ENCODE measurements around the gene NEK11.

Gene NEK11

GRCh38 chr3:131042271-131042985, 15.8 kb downstream of the NEK11 start:
- DNase-seq: peak; percentile 5

- no peak for DNase-seq
These were observed 20.9 kb downstream of the NEK11 start for GRCh38 chr3:131047582-131047981.

DNA sequence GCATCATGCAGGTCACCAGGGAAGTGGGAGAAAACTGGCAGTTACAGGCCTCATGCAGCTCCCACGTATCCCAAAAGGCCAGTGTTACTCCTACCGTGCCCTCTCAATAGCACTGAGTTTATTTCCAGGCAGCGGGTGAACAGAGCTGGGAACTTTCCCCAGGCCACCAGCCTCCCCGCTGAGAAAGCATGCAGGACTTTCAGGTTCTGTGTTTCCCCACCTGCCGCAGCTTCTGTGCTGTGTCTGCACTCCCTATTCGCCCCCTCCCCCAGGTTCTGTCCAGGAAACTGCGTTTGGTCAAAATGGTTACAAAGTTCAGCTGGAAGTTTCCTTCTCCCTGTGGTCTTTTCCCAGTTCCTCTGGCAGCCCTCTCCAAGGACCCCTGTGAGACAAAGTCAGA, 21.4 kb downstream of the NEK11 start:
- DNase-seq: no peak

DNA sequence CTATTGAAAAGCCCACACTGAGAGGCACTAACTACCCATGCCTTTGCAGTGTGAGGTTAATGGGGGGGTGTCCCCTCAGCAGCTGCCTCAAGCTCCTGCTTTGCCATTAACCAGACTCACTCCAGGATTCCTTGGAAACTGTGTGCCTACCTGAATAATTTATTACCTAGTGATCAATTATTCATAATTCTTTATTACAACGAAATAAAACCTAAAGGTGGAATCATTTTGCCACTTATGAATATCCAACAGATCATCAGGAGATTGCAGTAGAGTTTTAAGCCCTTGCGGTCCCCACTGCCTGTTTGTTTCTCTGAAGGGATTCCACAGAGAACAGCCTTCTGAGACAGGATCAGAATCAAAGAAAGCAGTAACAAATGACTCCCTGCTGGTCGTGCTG, 23.3 kb downstream of the NEK11 start:
- no peak for DNase-seq

DNA sequence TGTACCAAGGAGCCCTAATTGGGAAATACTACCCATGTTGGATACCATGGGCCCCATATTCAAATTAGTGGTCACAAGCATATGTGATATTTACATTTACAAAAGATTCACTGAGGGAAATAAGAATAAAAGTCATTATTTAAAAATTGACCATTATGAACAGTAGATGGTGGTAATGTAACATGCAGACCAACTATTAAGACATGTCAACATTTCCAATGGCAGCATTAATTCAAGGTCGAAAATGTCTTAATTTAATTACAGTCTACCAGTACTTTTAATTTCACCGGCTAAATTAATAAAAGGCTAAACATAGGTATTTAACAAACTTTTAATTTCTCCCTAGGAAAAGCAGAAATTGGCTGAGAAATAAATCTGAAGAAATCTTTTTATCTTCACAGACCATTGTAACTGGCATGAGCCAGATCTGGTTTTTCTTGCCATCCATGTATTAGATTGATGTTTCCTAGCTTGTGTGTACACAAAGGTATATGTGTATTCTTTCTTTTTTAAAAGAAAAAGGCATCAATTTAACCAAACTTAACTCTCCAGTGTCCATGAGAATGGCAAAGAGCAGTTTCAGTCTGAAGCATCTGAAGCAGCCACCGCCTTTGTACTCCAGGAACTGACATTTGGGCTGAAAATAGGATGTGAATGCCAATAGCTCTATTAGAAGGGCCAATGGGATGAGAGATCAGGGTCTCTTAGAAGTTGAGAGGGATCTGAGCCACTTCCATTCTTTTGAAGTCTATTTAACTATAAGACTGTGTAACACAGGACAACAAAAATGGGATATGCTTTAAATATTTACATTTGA, 26.6 kb downstream of the NEK11 start:
- no peak for DNase-seq

DNA sequence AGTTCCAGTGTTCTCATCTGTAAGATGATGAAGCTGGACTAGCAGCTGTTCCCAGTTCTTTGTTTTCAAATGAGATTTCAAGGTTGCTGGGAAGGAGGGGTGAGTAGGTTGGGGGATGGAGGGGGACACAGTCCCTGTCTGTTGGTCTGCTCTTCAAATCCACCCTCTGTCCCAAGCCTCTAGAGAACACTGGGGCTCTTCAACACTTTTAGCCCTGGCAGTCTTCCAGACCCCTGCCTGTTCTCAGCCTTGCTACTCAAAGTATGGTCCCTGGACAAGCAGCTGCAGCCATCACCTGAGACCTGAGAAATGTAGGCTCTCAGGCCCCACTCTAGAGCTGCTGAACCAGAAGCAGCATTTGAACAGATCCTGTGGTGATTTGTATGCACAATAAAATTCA, 41.3 kb downstream of the NEK11 start:
- no peak for DNase-seq

- no peak for DNase-seq
These were observed 45.5 kb downstream of the NEK11 start for GRCh38 chr3:131072099-131072559.

GRCh38 chr3:131072845-131073244, 46.2 kb downstream of the NEK11 start:
- no peak for DNase-seq

DNA sequence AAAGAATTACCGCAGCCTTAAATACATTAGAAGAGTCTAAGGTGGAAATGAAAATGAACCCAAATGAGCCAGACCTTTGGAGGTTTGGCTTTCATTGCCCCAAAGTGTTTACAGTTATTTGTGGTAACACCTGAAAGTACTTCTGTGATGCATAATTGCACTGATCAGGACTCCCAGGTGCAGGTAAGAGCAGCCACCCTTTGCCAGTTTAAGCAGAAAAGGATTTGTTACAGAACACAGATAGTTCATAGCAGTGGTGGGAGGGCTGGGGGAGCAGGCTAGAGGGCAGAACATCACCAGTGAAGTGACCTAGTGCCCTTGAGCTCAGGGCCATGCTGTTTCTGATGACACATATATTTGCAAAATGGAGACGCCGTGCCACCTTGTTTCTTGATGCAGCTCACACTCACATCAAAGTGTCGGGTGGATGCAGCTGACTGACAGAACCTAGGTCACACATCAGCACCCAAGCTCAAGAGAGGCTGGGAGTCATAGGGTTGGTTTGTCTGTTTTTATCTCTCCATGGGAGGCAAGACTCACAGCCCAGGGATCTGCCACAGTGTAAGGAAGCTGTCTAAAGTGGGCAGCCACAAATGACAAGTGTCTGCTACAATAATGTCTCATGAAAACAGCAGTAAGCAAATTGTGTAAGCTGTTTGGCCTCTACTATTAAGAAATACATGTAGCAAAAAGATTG, 49.1 kb downstream of the NEK11 start:
- no peak for DNase-seq

GRCh38 chr3:131077904-131078303, 51.2 kb downstream of the NEK11 start:
- DNase-seq: no peak

DNA sequence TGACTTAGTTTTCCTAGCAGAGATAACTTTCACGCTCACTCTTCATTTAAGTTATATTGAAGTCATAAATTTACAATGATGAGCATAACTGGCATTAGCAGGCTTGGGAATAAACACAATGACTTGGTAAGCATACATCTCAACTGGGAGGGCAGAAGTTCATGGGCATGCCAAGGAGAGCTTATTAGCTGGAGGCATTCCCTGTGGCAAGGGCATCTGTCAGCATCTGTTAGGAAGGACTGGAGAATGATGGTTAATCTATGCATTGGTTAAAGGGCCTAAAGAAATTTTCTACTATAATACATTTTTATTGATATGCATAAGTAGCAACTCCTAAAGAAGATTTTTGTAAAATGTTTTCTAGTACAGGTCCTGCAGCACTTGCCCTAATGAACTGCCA, 52.4 kb downstream of the NEK11 start:
- DNase-seq: no peak

DNA sequence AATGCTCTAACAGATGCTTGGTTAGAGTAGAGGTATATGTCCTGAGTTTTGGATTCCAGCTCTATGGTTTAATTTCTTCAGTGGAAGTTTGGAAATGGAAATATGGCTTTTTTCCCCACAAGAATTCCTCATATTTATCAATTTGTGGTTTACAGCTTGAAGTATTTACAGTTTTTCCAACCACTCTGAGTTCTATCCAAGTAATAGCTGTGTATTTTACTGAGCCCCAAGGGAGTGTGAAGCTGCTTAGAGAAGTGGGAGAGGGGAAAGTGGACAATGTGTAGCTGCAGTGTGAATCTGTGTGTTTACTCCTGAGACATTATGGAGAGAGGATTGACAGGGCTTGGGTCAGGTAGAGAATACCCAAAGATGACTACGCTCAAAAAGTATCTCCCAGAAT, 54.5 kb downstream of the NEK11 start:
- no peak for DNase-seq

DNA sequence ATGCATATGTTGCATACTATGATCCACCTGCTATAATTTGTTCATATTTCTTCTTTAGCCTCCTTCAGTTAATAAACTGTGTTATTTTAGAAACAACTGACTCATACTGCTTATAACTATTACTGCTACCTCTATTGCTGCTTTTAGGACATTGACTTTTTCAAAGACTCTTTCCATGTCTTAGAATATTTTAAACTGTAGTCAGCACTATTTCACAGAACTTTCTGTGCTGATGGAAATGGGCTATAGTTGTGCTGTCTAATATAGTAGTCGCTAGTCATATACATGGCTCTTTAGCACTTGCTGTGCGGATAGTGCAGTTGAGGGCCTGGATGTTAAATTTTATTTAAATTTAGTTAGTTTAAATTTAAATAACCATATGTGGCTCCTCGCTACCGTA, 55.6 kb downstream of the NEK11 start:
- DNase-seq: no peak

DNA sequence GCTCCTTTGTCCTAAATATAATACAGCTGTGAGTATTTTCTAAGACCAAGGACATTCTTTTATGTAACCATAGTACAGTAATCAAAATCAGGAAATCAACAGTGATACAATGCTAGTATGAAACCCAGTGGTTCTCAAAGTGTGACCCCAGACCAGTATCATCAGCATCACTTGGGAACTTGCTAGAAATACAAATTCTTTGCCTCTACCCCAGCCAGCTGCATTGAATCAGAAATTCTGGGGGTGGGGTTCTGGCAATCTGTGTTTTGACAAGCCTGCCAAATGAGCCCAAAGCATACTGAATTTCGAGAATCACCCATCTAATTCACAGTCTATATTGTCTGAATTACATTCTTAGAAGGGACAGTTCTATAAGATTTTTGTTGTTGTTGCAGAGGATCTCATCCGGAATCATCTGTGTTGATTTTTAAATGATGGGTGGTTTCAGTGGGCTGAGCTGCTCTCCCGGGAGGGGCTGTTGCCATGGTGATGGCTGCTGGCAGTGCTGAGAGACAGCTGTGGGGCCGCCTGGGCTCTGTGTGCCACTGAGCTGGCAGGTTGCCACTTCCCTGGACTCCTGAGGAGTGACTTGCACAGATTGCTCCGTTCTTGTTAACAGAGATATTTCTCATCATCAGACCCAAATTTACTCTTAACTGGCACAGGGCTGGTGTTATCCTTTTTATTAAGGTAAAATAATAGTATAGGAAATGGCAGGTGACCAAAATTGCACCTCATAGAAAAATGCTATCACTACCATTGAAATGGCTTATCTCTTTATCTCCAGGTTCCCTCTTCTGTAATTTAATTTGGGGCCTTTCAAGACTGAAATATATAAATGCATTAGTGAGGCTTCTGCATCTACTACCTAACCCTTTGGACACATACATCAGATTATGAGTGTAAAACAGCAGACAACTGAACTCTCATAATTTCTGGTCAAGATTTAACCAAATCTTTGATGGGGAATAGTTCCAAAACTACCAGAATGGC, 56.5 kb downstream of the NEK11 start:
- DNase-seq: no peak

- DNase-seq: no peak
These were observed 65.1 kb downstream of the NEK11 start for GRCh38 chr3:131091768-131092167.

DNA sequence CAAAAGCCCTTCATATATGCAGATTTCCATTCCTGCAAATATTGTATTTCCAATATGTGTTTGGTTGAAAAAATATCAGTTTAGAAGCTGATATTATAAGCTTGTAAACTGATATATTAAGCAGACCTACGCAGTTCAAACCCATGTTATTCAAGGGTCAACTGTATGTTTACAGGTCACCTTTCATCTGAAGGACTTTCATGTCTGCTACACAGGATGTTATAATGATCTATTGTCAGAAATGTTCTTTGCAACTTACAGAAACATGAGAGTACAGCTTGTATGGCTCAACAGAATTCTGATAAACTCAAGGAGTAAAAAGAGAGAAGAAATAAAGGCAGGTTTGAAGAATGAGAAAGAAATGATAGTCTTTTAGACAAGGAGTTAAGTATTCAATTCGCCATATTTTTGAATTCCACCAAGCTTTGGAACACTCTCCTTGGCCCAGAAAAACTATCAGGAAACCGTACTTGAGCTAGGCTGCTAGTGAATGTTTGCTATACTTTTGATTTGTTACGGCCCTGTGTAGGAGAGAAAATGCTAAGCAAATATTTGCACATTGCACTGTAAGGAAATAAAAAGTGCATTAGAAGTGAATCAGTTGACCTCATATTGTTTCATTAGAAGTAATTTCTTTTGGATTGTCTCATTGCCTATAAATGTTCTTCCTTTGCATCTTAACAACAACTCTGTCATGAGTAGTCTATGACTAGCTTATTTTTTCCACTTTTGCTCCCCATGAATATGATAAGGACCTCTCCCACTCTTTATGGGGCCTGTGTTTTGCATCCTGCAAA, 81.2 kb downstream of the NEK11 start:
- no peak for DNase-seq

- no peak for DNase-seq
These were observed 82.5 kb downstream of the NEK11 start for GRCh38 chr3:131109156-131109555.

- no peak for DNase-seq
These were observed 83.4 kb downstream of the NEK11 start for GRCh38 chr3:131110087-131110486.

DNA sequence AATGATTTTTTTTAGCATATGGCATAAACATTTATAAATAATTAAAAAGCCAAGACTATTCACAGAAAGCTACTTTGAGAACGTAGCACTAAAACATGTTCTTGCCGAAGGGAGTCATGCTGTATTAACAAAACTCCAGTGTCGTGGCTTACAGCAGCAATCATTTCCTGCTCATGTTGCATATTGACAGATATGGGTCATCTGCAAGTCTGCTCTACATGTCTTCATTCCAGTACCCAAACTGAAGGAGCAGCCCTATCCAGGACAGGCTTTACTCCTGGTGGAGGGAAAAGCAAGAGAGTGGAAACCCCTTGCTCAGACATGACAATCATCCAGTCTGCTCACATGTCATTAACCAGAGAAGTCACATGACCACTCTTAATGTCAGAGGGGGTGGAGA, 87.6 kb downstream of the NEK11 start:
- no peak for DNase-seq

- no peak for DNase-seq
These were observed 99.0 kb downstream of the NEK11 start for GRCh38 chr3:131125684-131126083.

GRCh38 chr3:131140891-131141290, 114.2 kb downstream of the NEK11 start:
- no peak for DNase-seq

DNA sequence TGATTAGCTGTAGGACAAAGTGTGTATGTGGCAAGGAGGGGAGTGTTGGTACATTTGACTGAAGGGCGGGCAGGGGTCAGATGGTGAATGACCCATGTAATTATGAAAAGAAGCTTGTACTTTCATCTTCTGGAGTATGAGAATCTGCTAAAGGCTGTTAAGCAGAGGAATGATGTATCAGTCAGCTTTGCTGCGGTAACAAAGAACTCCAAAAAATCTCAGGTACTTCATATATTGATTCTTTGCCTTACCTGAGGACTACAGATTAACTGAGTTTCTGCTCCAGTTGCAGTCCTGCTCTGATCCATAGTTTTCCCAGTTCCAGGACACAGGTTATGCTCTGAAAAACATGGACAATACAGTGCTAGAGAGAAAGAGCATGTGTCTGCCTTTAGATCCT, 115.1 kb downstream of the NEK11 start:
- DNase-seq: no peak

Data from stimulated activated CD4-positive, alpha-beta T cell treated with anti-CD3 and anti-CD28 coated beads, Interleukin-4, amount 100 ng/mL, for 24 hours (primary cell).